SIG-M5 treated with dmso at 0.1 percent for 504 hours (cell line): ENCODE measurements around the gene SLX9.
"Not testable (repeated sequence)": the region's sequence is repeated elsewhere in the genome, so short reads cannot be mapped to it uniquely, and the experiment has no call there.

Experiments
- DNase-seq: peaks from one replicate; lab custom pipeline; 2025; ENCODE audit not compliant: unreplicated experiment; lab: John Stamatoyannopoulos, UW

Gene SLX9

GRCh38 chr21:45016031-45016405, 76.2 kb downstream of the SLX9 start:
- DNase-seq, result no peak

GRCh38 chr21:45016406-45017038, 76.7 kb downstream of the SLX9 start:
- DNase-seq, result no peak

GRCh38 chr21:45017039-45017960, 77.5 kb downstream of the SLX9 start:
- no peak for DNase-seq

- DNase-seq, result no peak
Measured at GRCh38 chr21:45018131-45019075, 78.6 kb downstream of the SLX9 start.

GRCh38 chr21:45019076-45019886, 79.5 kb downstream of the SLX9 start:
- no peak for DNase-seq

GRCh38 chr21:45019887-45020537, 80.2 kb downstream of the SLX9 start:
- no peak for DNase-seq

GRCh38 chr21:45020629-45021427, 81.0 kb downstream of the SLX9 start:
- DNase-seq, result no peak

DNA sequence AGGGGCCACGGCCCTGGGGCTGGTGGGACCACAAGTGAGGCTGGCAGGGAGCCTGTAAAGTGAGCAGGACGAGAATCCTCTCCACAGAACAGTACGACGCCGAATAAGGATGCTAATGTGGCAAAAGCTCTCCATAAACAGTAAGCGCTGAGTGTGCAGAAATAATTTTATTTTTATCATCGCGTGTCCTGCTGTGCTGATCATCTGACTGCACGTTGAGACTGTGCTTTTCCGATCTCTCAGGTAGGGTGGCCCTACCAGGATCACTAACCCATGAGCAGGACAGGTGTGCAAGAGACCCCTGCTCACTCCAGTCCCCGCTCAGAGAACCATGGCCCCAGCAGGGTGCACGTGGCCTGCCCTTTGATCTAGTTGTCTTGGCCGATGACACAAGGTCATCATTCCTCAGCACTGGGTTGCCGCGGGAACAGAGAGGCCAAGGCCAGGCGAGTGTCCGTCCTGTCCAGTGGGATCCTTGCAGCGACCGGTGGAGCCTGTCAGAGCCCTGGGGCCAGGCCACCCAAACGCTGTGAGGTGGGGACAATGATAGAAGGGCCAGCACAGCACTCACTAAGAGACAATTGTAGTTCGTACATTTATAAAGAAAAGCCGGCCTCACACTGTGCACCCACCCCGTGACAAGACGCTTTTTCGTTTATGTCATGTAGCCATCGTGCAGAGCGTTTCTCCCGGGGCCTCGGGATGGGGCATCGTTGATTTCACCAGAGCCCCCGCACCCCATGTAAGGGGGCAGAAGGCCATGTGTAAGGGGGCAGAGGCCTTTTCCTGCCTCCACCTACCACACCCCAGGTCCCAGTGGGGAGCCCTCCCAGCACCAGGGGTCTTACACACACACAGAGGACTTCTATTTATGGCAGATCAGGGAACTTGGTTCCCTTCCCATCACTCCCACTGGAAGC, 81.9 kb downstream of the SLX9 start:
- DNase-seq, result no peak

DNA sequence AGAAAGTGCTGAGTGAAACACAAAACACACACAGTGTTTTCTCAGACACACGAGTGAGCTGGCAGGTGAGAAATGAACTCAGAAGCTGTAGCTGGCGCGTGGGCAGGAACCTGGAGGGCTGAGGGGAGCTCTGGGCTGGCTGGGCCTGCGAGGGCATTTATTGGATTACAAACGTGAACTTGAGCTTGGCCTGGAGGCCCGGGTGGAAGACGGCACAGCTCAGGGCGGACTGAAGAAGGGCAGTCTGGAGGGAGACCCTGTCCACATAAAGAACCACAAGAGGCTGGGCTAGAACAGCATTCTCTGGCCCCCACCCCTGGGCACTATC, 82.5 kb downstream of the SLX9 start:
- DNase-seq, result no peak

- DNase-seq, result no peak
Measured at GRCh38 chr21:45022736-45023135, 82.9 kb downstream of the SLX9 start.

DNA sequence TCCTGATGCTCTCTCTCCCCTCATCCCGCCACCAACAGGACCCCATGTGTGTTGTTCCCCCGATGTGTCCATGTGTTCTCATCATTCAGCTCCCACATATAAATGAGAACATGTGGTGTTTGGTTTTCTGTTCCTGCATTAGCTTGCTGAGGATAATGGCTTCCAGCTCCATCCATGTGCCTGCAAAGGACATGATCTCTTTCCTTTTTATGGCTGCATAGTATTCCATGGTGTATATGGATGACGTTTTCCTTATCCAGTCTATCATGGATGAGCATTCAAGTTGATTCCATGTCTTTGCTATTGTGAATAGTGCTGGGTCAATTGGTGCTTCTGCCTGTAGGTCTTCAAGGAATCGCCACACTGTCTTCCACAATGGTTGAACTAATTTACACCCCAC, 84.7 kb downstream of the SLX9 start:
- DNase-seq, result not testable (repeated sequence)

DNA sequence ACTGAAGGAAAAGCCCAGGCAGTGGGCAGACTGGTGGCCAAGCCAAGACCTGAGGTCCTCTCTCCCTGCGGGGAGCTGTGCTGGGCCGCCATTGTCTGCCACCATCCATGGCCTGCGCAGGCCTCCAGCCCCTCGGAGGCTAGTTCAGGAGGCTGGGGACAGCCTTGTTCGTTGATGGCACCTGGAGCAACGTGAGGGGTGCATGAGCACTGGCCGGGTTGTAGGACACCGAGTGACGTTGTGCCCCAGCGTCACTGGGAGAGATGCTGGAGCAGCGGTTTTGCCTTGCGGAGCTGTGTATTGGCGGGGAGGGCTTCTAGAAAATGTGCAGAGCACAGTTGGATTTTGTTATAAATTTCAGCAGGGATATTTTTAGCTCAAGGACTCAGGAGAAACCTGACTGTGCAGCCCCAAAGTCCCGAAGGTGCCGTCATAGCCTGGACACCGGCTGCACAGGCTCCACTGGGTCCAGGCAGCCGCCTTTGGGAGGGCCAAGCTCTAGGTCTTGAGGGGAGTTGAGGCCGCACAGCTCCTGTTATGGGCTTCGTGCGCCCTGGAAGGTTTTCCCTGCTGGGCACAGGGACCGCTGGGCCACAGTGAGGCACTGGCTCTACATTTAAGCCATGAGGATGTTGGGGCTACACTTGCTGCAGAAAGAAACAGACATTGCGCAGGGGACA, 86.4 kb downstream of the SLX9 start:
- no peak for DNase-seq
